PFSK-1 (cell line): Measurements from ENCODE around the gene PTTG2.

Experiments used
- POLR2AphosphoS5 ChIP-seq: IDR thresholded peaks from 2 replicates; pipeline ENCODE4 v1.6.1; 2012; ENCODE audit warnings: low read depth, mild to moderate bottlenecking, control low read depth, low read length, moderate library complexity
- REST ChIP-seq, 2 experiments: IDR thresholded peaks; 2 replicates each; pipeline versions ENCODE4 v1.6.1 to v1.8.0; 2011 to 2012; ENCODE audit warnings: low read depth in 2 of 2, low read length in 2 of 2, control low read depth in 1 of 2, inconsistent platforms in 1 of 2, mild to moderate bottlenecking in 1 of 2, moderate library complexity in 1 of 2; ENCODE audit not compliant: insufficient read depth in 1 of 2
- TAF1 ChIP-seq: IDR thresholded peaks from 2 replicates; pipeline ENCODE4 v1.6.1; 2012; ENCODE audit warnings: low read length, control low read depth, borderline replicate concordance; ENCODE audit not compliant: insufficient read depth

- TF ChIP-seq REST (IDR thresholded peaks at IDR 0.05; ENCODE audit: insufficient read depth in 1 of 2, low read depth in 2 of 2, low read length in 2 of 2) (no peak), TAF1 (no peak), POLR2AphosphoS5 (no peak)
Measured at GRCh38 chr4:38003102-38003501, 42.9 kb downstream of the PTTG2 start.
